Measurements from ENCODE around the gene PRSS56.
"Not testable (repeated sequence)": the region's sequence is repeated elsewhere in the genome, so short reads cannot be mapped to it uniquely, and the experiment has no call there.

PRSS56 gene

GRCh38 chr2:232532419-232532818 lies 12.2 kb downstream of the PRSS56 start:
- Histone ChIP-seq H3K36me3 (ENCODE audit: control insufficient read depth, insufficient read depth, low read length, severe bottlenecking) (no peaks in the 10 kb centered on the region), H3K9me3 (ENCODE audit: control insufficient read depth, low read length) (peaks cover 11% of the 10 kb centered on the region), H3K9ac (ENCODE audit: low read length) (no peak overlapping the region), H3K4me1 (ENCODE audit: control insufficient read depth, insufficient read depth, low read length) (no peaks in the 10 kb centered on the region), H3K27me3 (replicated peaks; ENCODE audit: control insufficient read depth, insufficient read depth, low read length) (peaks cover 45% of the 10 kb centered on the region), H3K4me3 (ENCODE audit: low read length) (no peak overlapping the region)
- DNase-seq (ENCODE audit: low read depth), result no peak

GRCh38 chr2:232532821-232533220 lies 12.6 kb downstream of the PRSS56 start:
- H3K4me1 ChIP-seq (ENCODE audit: control insufficient read depth, insufficient read depth, low read length); DNase-seq (ENCODE audit: low read depth): not testable (repeated sequence)
- peaks cover 45% of the 10 kb centered on the region for H3K27me3 ChIP-seq (replicated peaks; ENCODE audit: control insufficient read depth, insufficient read depth, low read length)

GRCh38 chr2:232533944-232534710 lies 13.9 kb downstream of the PRSS56 start:
- Histone ChIP-seq H3K36me3 (ENCODE audit: control insufficient read depth, insufficient read depth, low read length, severe bottlenecking) (no peaks in the 10 kb centered on the region), H3K27me3 (replicated peaks; ENCODE audit: control insufficient read depth, insufficient read depth, low read length) (peaks cover 45% of the 10 kb centered on the region), H3K4me3 (ENCODE audit: low read length) (no peak overlapping the region), H3K9me3 (ENCODE audit: control insufficient read depth, low read length) (peaks cover 11% of the 10 kb centered on the region), H3K9ac (ENCODE audit: low read length) (no peak overlapping the region), H3K4me1 (ENCODE audit: control insufficient read depth, insufficient read depth, low read length) (no peaks in the 10 kb centered on the region)
- DNase-seq (ENCODE audit: low read depth), result no peak

More at GRCh38 chr2:232532821-232533220, 12.6 kb downstream of the PRSS56 start:
- not testable (repeated sequence) for H3K36me3 ChIP-seq (ENCODE audit: control insufficient read depth, insufficient read depth, low read length, severe bottlenecking); H3K4me3 ChIP-seq (ENCODE audit: low read length); H3K9ac ChIP-seq (ENCODE audit: low read length)
- peaks cover 11% of the 10 kb centered on the region for H3K9me3 ChIP-seq (ENCODE audit: control insufficient read depth, low read length)

- no peak for DNase-seq (ENCODE audit: low read depth)
- Histone ChIP-seq H3K9me3 (ENCODE audit: control insufficient read depth, low read length) (peaks cover 11% of the 10 kb centered on the region), H3K4me1 (ENCODE audit: control insufficient read depth, insufficient read depth, low read length) (no peaks in the 10 kb centered on the region)
Measured at GRCh38 chr2:232534940-232535651, 14.9 kb downstream of the PRSS56 start.

GRCh38 chr2:232535761-232536530 lies 15.8 kb downstream of the PRSS56 start:
- peaks cover 39% of the 10 kb centered on the region for H3K27me3 ChIP-seq (replicated peaks; ENCODE audit: control insufficient read depth, insufficient read depth, low read length)
- no peak for DNase-seq (ENCODE audit: low read depth)

More at GRCh38 chr2:232534940-232535651, 14.9 kb downstream of the PRSS56 start:
- Histone ChIP-seq H3K27me3 (replicated peaks; ENCODE audit: control insufficient read depth, insufficient read depth, low read length) (peaks cover 44% of the 10 kb centered on the region), H3K36me3 (ENCODE audit: control insufficient read depth, insufficient read depth, low read length, severe bottlenecking) (no peaks in the 10 kb centered on the region), H3K9ac (ENCODE audit: low read length) (no peak overlapping the region), H3K4me3 (ENCODE audit: low read length) (no peak overlapping the region)

GRCh38 chr2:232537079-232537478 lies 16.9 kb downstream of the PRSS56 start:
- no peak overlapping the region for H3K4me3 ChIP-seq (ENCODE audit: low read length)
- H3K4me1 ChIP-seq (ENCODE audit: control insufficient read depth, insufficient read depth, low read length), result no peaks in the 10 kb centered on the region
- H3K27me3 ChIP-seq (replicated peaks; ENCODE audit: control insufficient read depth, insufficient read depth, low read length), result peaks cover 39% of the 10 kb centered on the region
- peaks cover 11% of the 10 kb centered on the region for H3K9me3 ChIP-seq (ENCODE audit: control insufficient read depth, low read length)
- no peaks in the 10 kb centered on the region for H3K36me3 ChIP-seq (ENCODE audit: control insufficient read depth, insufficient read depth, low read length, severe bottlenecking)
- H3K9ac ChIP-seq (ENCODE audit: low read length), result no peak overlapping the region
- DNase-seq (ENCODE audit: low read depth), result no peak

More at GRCh38 chr2:232535761-232536530, 15.8 kb downstream of the PRSS56 start:
- Histone ChIP-seq H3K36me3 (ENCODE audit: control insufficient read depth, insufficient read depth, low read length, severe bottlenecking) (no peaks in the 10 kb centered on the region), H3K9ac (ENCODE audit: low read length) (no peak overlapping the region), H3K4me1 (ENCODE audit: control insufficient read depth, insufficient read depth, low read length) (no peaks in the 10 kb centered on the region), H3K9me3 (ENCODE audit: control insufficient read depth, low read length) (peaks cover 11% of the 10 kb centered on the region), H3K4me3 (ENCODE audit: low read length) (no peak overlapping the region)

GRCh38 chr2:232537499-232537898 lies 17.3 kb downstream of the PRSS56 start:
- Histone ChIP-seq H3K36me3 (ENCODE audit: control insufficient read depth, insufficient read depth, low read length, severe bottlenecking) (no peaks in the 10 kb centered on the region), H3K9ac (ENCODE audit: low read length) (no peak overlapping the region), H3K4me1 (ENCODE audit: control insufficient read depth, insufficient read depth, low read length) (no peaks in the 10 kb centered on the region), H3K4me3 (ENCODE audit: low read length) (no peak overlapping the region), H3K27me3 (replicated peaks; ENCODE audit: control insufficient read depth, insufficient read depth, low read length) (peaks cover 39% of the 10 kb centered on the region), H3K9me3 (ENCODE audit: control insufficient read depth, low read length) (peaks cover 11% of the 10 kb centered on the region)
- DNase-seq (ENCODE audit: low read depth), result no peak

- H3K4me1 ChIP-seq (ENCODE audit: control insufficient read depth, insufficient read depth, low read length), result no peaks in the 10 kb centered on the region
- peaks cover 11% of the 10 kb centered on the region for H3K9me3 ChIP-seq (ENCODE audit: control insufficient read depth, low read length)
- H3K27me3 ChIP-seq (replicated peaks; ENCODE audit: control insufficient read depth, insufficient read depth, low read length), result peaks cover 39% of the 10 kb centered on the region
- H3K36me3 ChIP-seq (ENCODE audit: control insufficient read depth, insufficient read depth, low read length, severe bottlenecking), result no peaks in the 10 kb centered on the region
- H3K9ac ChIP-seq (ENCODE audit: low read length), result no peak overlapping the region
- no peak for DNase-seq (ENCODE audit: low read depth)
- H3K4me3 ChIP-seq (ENCODE audit: low read length), result no peak overlapping the region
Measured at GRCh38 chr2:232538671-232539070, 18.5 kb downstream of the PRSS56 start.

GRCh38 chr2:232539298-232540231 lies 19.4 kb downstream of the PRSS56 start, which contains the start of gene CHRNG:
CHRNG (plus strand) TSS chr2:232539692; CDS start chr2:232539748, 56 bp downstream.
- no peaks in the 10 kb centered on the region for H3K36me3 ChIP-seq (ENCODE audit: control insufficient read depth, insufficient read depth, low read length, severe bottlenecking)
- H3K4me1 ChIP-seq (ENCODE audit: control insufficient read depth, insufficient read depth, low read length), result no peaks in the 10 kb centered on the region
- peaks cover 11% of the 10 kb centered on the region for H3K9me3 ChIP-seq (ENCODE audit: control insufficient read depth, low read length)
- no peak within 1 kb of the TSS for H3K4me3 ChIP-seq (ENCODE audit: low read length)
- peaks cover 39% of the 10 kb centered on the region for H3K27me3 ChIP-seq (replicated peaks; ENCODE audit: control insufficient read depth, insufficient read depth, low read length)
- no peak for DNase-seq (ENCODE audit: low read depth)
- no peak within 1 kb of the TSS for H3K9ac ChIP-seq (ENCODE audit: low read length)

- H3K9ac ChIP-seq (ENCODE audit: low read length), result no peak overlapping the region
- peaks cover 11% of the 10 kb centered on the region for H3K9me3 ChIP-seq (ENCODE audit: control insufficient read depth, low read length)
- no peaks in the 10 kb centered on the region for H3K36me3 ChIP-seq (ENCODE audit: control insufficient read depth, insufficient read depth, low read length, severe bottlenecking)
- peaks cover 34% of the 10 kb centered on the region for H3K27me3 ChIP-seq (replicated peaks; ENCODE audit: control insufficient read depth, insufficient read depth, low read length)
- H3K4me1 ChIP-seq (ENCODE audit: control insufficient read depth, insufficient read depth, low read length), result no peaks in the 10 kb centered on the region
- no peak for DNase-seq (ENCODE audit: low read depth)
- H3K4me3 ChIP-seq (ENCODE audit: low read length), result no peak overlapping the region
Measured at GRCh38 chr2:232540441-232541041, 20.4 kb downstream of the PRSS56 start.

Data from adipocyte (in vitro differentiated cells).